IMR-90 (cell line): Measurements from ENCODE around the gene PGPEP1. TPM values are rescaled to one million over a fixed set of nuclear protein-coding genes. Genes with fewer than 3 reads are reported as not detected.

ENCODE experiments used
- ATAC-seq: fragments of 200-7000 bp; cut with Tn5 transposase; 2 replicates; pipeline ENCODE4 v1.9.1; 2020; ENCODE audit warnings: low read depth, mild to moderate bottlenecking, moderate library complexity
- BruUV-seq: library from RNA; stranded (reverse); fragments of 400-500 nt; replicated peaks from 2 replicates; lab custom pipeline; 2021; lab: Mats Ljungman, UMichigan
- CTCF ChIA-PET: fragments of 300-600 bp; formaldehyde crosslinking; extraction: SDS; loops from one replicate; lab custom pipeline; 2021; ENCODE audit warnings: antibody characterized with exemption; lab: Yijun Ruan, JAX
- POLR2A ChIA-PET: fragments of 300-600 bp; sonication (Branson Sonifier 250); formaldehyde crosslinking; loops from one replicate; lab custom pipeline; 2022; ENCODE audit warnings: antibody characterized with exemption; ENCODE audit not compliant: unreplicated experiment; lab: Charles Lee
- DNase-seq: peaks from one replicate; pipeline ENCODE4 v3.0.0; 2013
- H2AFZ ChIP-seq: replicated peaks from 2 replicates; pipeline ENCODE3; 2013; ENCODE audit warnings: low read length, mild to moderate bottlenecking; ENCODE audit not compliant: poor library complexity
- H2AK5ac ChIP-seq: 2 replicates; pipeline ENCODE4 v1.6.1; 2013; ENCODE audit warnings: low read depth, low read length, inconsistent platforms
- H2AK9ac ChIP-seq: replicated peaks from 2 replicates; pipeline ENCODE3; 2013; ENCODE audit warnings: mild to moderate bottlenecking, low read depth, low read length, moderate library complexity; ENCODE audit not compliant: poor library complexity
- H2BK120ac ChIP-seq: 2 replicates; pipeline ENCODE4 v1.6.1; 2013; ENCODE audit warnings: low read depth, low read length, inconsistent platforms
- H2BK15ac ChIP-seq: 3 replicates; pipeline ENCODE4 v1.6.1; 2013; ENCODE audit warnings: low read depth, low read length, inconsistent platforms
- H2BK20ac ChIP-seq: 2 replicates; pipeline ENCODE4 v1.6.1; 2013; ENCODE audit warnings: low read depth, mild to moderate bottlenecking, inconsistent platforms, low read length, moderate library complexity
- H2BK5ac ChIP-seq: 2 replicates; pipeline ENCODE4 v1.6.1; 2013; ENCODE audit warnings: mild to moderate bottlenecking, low read depth, low read length, inconsistent platforms; ENCODE audit not compliant: poor library complexity, severe bottlenecking
- H3K14ac ChIP-seq: replicated peaks from 2 replicates; pipeline ENCODE4 v1.6.1; 2013; ENCODE audit warnings: low read depth, low read length, inconsistent platforms
- H3K18ac ChIP-seq: 2 replicates; pipeline ENCODE4 v1.6.1; 2013; ENCODE audit warnings: low read depth, low read length, control low read depth
- H3K23ac ChIP-seq: 2 replicates; pipeline ENCODE4 v1.6.1; 2013; ENCODE audit warnings: low read depth, low read length, inconsistent platforms
- H3K27ac ChIP-seq: 2 replicates; pipeline ENCODE4 v1.5.1; 2013; ENCODE audit warnings: mild to moderate bottlenecking, control low read depth, low read length; ENCODE audit not compliant: insufficient read depth
- H3K27me3 ChIP-seq: 2 replicates; pipeline ENCODE4 v1.6.1; 2013; ENCODE audit warnings: low read length; ENCODE audit not compliant: control insufficient read depth, insufficient read depth
- H3K36me3 ChIP-seq: 2 replicates; pipeline ENCODE4 v1.6.1; 2013; ENCODE audit warnings: low read length, mixed read lengths; ENCODE audit not compliant: control insufficient read depth, insufficient read depth
- H3K4ac ChIP-seq: 2 replicates; pipeline ENCODE4 v1.6.1; 2013; ENCODE audit warnings: low read depth, low read length, inconsistent platforms
- H3K4me1 ChIP-seq: 2 replicates; pipeline ENCODE4 v1.6.1; 2013; ENCODE audit warnings: low read length, mixed read lengths; ENCODE audit not compliant: control insufficient read depth, insufficient read depth
- H3K4me2 ChIP-seq: 2 replicates; pipeline ENCODE4 v1.6.1; 2013; ENCODE audit warnings: low read depth, mild to moderate bottlenecking, control low read depth, low read length, moderate library complexity
- H3K4me3 ChIP-seq: 2 replicates; pipeline ENCODE4 v1.5.1; 2013; ENCODE audit warnings: low read depth, mild to moderate bottlenecking, control low read depth, low read length, moderate library complexity; ENCODE audit not compliant: insufficient read depth
- H3K56ac ChIP-seq: 2 replicates; pipeline ENCODE4 v1.6.1; 2013; ENCODE audit warnings: low read length, inconsistent platforms; ENCODE audit not compliant: insufficient read depth; ENCODE audit errors: extremely low read depth
- H3K79me1 ChIP-seq, 2 experiments: 2 replicates each; pipeline ENCODE4 v1.6.1; 2013; ENCODE audit warnings: low read length in 2 of 2, inconsistent platforms in 1 of 2, low read depth in 1 of 2
- H3K9ac ChIP-seq: 2 replicates; pipeline ENCODE4 v1.6.1; 2013; ENCODE audit warnings: low read depth, low read length, control low read depth
- H3K9me1 ChIP-seq: 2 replicates; pipeline ENCODE4 v1.6.1; 2013; ENCODE audit warnings: low read length, inconsistent platforms; ENCODE audit not compliant: insufficient read depth
- H3K9me3 ChIP-seq: 2 replicates; pipeline ENCODE4 v1.6.1; 2013; ENCODE audit warnings: low read length; ENCODE audit not compliant: control insufficient read depth, insufficient read depth
- H4K20me1 ChIP-seq: 2 replicates; pipeline ENCODE4 v1.6.1; 2013; ENCODE audit warnings: low read length, inconsistent platforms; ENCODE audit not compliant: insufficient read depth
- H4K5ac ChIP-seq: 2 replicates; pipeline ENCODE4 v1.6.1; 2013; ENCODE audit warnings: mild to moderate bottlenecking, low read depth, low read length, control low read depth
- H4K8ac ChIP-seq, 2 experiments: 2 replicates each; pipeline ENCODE4 v1.6.1; 2013; ENCODE audit warnings: low read depth in 2 of 2, low read length in 2 of 2, control low read depth in 1 of 2, inconsistent platforms in 1 of 2
- H4K91ac ChIP-seq: 2 replicates; pipeline ENCODE4 v1.6.1; 2013; ENCODE audit warnings: low read depth, low read length, inconsistent platforms; ENCODE audit not compliant: insufficient read depth
- BHLHE40 ChIP-seq: fragments of 150-350 bp; IDR thresholded peaks from 2 replicates; pipeline ENCODE4 v1.6.1; 2016; ENCODE audit warnings: mild to moderate bottlenecking, low read depth, low read length
- CEBPB ChIP-seq: IDR thresholded peaks from 2 replicates; pipeline ENCODE4 v1.6.1; 2012; ENCODE audit warnings: low read depth, low read length, improper control_type of control experiment
- CHD1 ChIP-seq: IDR thresholded peaks from 2 replicates; pipeline ENCODE4 v1.6.1; 2012; ENCODE audit warnings: low read depth, low read length, improper control_type of control experiment
- FOS ChIP-seq: fragments of 150-350 bp; IDR thresholded peaks from 2 replicates; pipeline ENCODE4 v1.6.1; 2016; ENCODE audit warnings: low read depth, low read length
- MAFK ChIP-seq: IDR thresholded peaks from 2 replicates; pipeline ENCODE4 v1.6.1; 2012; ENCODE audit warnings: low read depth, low read length, improper control_type of control experiment
- MAZ ChIP-seq: IDR thresholded peaks from 2 replicates; pipeline ENCODE4 v1.6.1; 2012; ENCODE audit warnings: low read depth, mild to moderate bottlenecking, low read length, improper control_type of control experiment, moderate library complexity, borderline replicate concordance
- MXI1 ChIP-seq: IDR thresholded peaks from 2 replicates; pipeline ENCODE4 v1.6.1; 2012; ENCODE audit warnings: low read depth, mild to moderate bottlenecking, low read length, moderate library complexity, borderline replicate concordance
- NFE2L2 ChIP-seq: fragments of 150-350 bp; IDR thresholded peaks from 2 replicates; pipeline ENCODE4 v1.6.1; 2016; ENCODE audit warnings: low read depth, mild to moderate bottlenecking, low read length
- POLR2A ChIP-seq: IDR thresholded peaks from 2 replicates; pipeline ENCODE4 v1.6.1; 2012; ENCODE audit warnings: mild to moderate bottlenecking, low read depth, low read length
- RAD21 ChIP-seq: IDR thresholded peaks from 2 replicates; pipeline ENCODE4 v1.6.1; 2012; ENCODE audit warnings: low read length, improper control_type of control experiment
- RCOR1 ChIP-seq: IDR thresholded peaks from 2 replicates; pipeline ENCODE4 v1.6.1; 2012; ENCODE audit warnings: mild to moderate bottlenecking, low read length, improper control_type of control experiment; ENCODE audit not compliant: insufficient replicate concordance
- RFX5 ChIP-seq: IDR thresholded peaks from 2 replicates; pipeline ENCODE4 v1.8.0; 2012; ENCODE audit warnings: low read depth, mild to moderate bottlenecking, low read length, moderate library complexity
- SMC3 ChIP-seq: fragments of 150-350 bp; IDR thresholded peaks from 2 replicates; pipeline ENCODE4 v1.6.1; 2016; ENCODE audit warnings: low read depth, mild to moderate bottlenecking, antibody characterized with exemption, low read length, moderate library complexity
- WGBS, 2 experiments: methylation state at CpG; one replicate each; pipeline versions ENCODE4 v1.1.5 to v1.1.7; 2013; ENCODE audit warnings: missing lambda C conversion rate in 2 of 2; ENCODE audit not compliant: insufficient read length in 1 of 2; ENCODE audit errors: extremely low coverage in 2 of 2; 5-methylcytosine and 5-hydroxymethylcytosine counted together
- dilution Hi-C: fragments of 300-500 bp; cut with HindIII; formaldehyde crosslinking; loops from one replicate; pipeline ENCODE4 v1.14.3; 2018; ENCODE audit warnings: low sequenced_read_pairs; ENCODE audit not compliant: unreplicated experiment
- in situ Hi-C: fragments of 300-500 bp; cut with MboI; formaldehyde crosslinking; loops from 3 replicates; pipeline ENCODE4 v1.14.3; 2019; ENCODE audit warnings: low sequenced_read_pairs, inconsistent platforms, mixed read lengths
- intact Hi-C: fragments of 100-400 bp; cut with micrococcal nuclease; formaldehyde crosslinking; loops from 2 replicates; pipeline ENCODE4 v1.10.0; 2022
- polyA plus RNA-seq, 3 experiments: library from polyadenylated mRNA; depleted of rRNA; stranded (reverse); fragments of >200 nt; gene quantifications; 2 replicates each; pipeline ENCODE4 v1.2.3, GENCODE V29; 2012; ENCODE audit warnings: low replicate concordance in 1 of 3
- total RNA-seq: library from RNA; depleted of rRNA; stranded (reverse); fragments of >200 nt; gene quantifications from 2 replicates; pipeline ENCODE4 v1.2.3, GENCODE V29; 2012
- TF ChIP-seq, protein P1 (sequence below): conservative IDR thresholded peaks from 2 replicates; pipeline ENCODE4 v1.5.1; 2012; ENCODE audit warnings: mild to moderate bottlenecking, low read depth, low read length, improper control_type of control experiment
- TF ChIP-seq, protein P2 (sequence below): fragments of 150-350 bp; IDR thresholded peaks from 2 replicates; pipeline ENCODE4 v1.6.1; 2016; ENCODE audit warnings: low read depth, mild to moderate bottlenecking, low read length, moderate library complexity, borderline replicate concordance
- TF ChIP-seq, protein P3 (sequence below): fragments of 150-350 bp; IDR thresholded peaks from 2 replicates; pipeline ENCODE4 v1.6.1; 2017; ENCODE audit warnings: mild to moderate bottlenecking, antibody characterized with exemption, low read length, low read depth

Gene PGPEP1
- total and polyA plus RNA-seq, 2 of the 4 experiments (the other 2 are of a cell fraction), result 11.8 to 14.3 TPM

DNA sequence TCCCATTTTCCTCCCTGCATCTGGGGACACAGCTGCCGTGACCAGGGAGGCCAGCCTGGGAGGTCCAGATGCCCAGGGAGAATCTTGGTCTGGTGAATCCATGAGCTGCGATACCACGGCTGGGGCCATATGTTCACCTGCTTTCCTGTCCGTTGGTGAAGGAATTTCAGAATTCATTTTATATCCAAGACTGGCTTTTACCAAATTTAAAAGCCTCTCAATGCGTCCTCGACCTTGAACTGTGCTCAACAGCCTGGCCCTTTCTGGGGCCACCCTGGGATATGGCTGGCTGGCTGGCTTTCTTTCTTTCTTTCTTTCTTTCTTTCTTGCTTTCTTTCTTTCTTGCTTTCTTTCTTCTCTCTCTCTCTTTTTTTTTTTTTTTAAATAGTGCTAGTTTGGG lies 23.4 kb downstream of the PGPEP1 start:
- peak overlapping the region; percentile 97 for H4K5ac ChIP-seq
- H4K91ac ChIP-seq, result peak overlapping the region; percentile 100
- H3K9me1 ChIP-seq, result peaks cover 9% of the 10 kb centered on the region
- H2AK5ac ChIP-seq, result peak overlapping the region; percentile 82
- H2BK120ac ChIP-seq, result peak overlapping the region; percentile 100
- peak overlapping the region; percentile 20; the same call in 1 of the 2 replicates for H3K9ac ChIP-seq
- intact Hi-C loops, result no loop called here
- H3K36me3 ChIP-seq, result peaks cover 19% of the 10 kb centered on the region
- H4K8ac ChIP-seq, result peak overlapping the region; percentile 97 to 100; a peak in 3 of 4 replicates
- no peak overlapping the region for H3K4me2 ChIP-seq
- peak overlapping the region; percentile 48 for H2AFZ ChIP-seq
- DNase-seq (no peak), ATAC-seq (no peak)
- H3K56ac ChIP-seq, result peak overlapping the region; percentile 1
- POLR2A ChIA-PET, result no interaction called here
- peak overlapping the region; percentile 63 for H3K18ac ChIP-seq
- no CpG with 5 or more reads among the region's 6 CpGs for WGBS, 2 experiments
- peak overlapping the region; percentile 100 for H3K4ac ChIP-seq
- no peaks in the 10 kb centered on the region for H3K9me3 ChIP-seq
- peaks cover 0 to 28% of the 10 kb centered on the region in 2 experiments; a peak in 2 of 4 replicates for H3K79me1 ChIP-seq
- H3K27me3 ChIP-seq, result no peaks in the 10 kb centered on the region
- CTCF ChIA-PET, result interaction anchor here (0.7 to 0.8 kb wide), 2 partner anchors 24 to 84 kb away, joined by 3 read pairs; no protein-coding TSS in a partner anchor
- TF ChIP-seq POLR2A, result no peak
- no peak for TF ChIP-seq CEBPB
- TF ChIP-seq, protein P1, sequence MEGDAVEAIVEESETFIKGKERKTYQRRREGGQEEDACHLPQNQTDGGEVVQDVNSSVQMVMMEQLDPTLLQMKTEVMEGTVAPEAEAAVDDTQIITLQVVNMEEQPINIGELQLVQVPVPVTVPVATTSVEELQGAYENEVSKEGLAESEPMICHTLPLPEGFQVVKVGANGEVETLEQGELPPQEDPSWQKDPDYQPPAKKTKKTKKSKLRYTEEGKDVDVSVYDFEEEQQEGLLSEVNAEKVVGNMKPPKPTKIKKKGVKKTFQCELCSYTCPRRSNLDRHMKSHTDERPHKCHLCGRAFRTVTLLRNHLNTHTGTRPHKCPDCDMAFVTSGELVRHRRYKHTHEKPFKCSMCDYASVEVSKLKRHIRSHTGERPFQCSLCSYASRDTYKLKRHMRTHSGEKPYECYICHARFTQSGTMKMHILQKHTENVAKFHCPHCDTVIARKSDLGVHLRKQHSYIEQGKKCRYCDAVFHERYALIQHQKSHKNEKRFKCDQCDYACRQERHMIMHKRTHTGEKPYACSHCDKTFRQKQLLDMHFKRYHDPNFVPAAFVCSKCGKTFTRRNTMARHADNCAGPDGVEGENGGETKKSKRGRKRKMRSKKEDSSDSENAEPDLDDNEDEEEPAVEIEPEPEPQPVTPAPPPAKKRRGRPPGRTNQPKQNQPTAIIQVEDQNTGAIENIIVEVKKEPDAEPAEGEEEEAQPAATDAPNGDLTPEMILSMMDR, result no peak
- no peak for TF ChIP-seq MAFK
- TF ChIP-seq BHLHE40, result no peak
- no peak for TF ChIP-seq CHD1
- no peak for TF ChIP-seq RCOR1
- TF ChIP-seq FOS, result no peak
- no peak for TF ChIP-seq RAD21
- TF ChIP-seq, protein P2, sequence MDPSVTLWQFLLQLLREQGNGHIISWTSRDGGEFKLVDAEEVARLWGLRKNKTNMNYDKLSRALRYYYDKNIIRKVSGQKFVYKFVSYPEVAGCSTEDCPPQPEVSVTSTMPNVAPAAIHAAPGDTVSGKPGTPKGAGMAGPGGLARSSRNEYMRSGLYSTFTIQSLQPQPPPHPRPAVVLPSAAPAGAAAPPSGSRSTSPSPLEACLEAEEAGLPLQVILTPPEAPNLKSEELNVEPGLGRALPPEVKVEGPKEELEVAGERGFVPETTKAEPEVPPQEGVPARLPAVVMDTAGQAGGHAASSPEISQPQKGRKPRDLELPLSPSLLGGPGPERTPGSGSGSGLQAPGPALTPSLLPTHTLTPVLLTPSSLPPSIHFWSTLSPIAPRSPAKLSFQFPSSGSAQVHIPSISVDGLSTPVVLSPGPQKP, result no peak
- TF ChIP-seq MAZ, result no peak
- no peak for TF ChIP-seq MXI1
- no peak for TF ChIP-seq RFX5
- TF ChIP-seq, protein P3, sequence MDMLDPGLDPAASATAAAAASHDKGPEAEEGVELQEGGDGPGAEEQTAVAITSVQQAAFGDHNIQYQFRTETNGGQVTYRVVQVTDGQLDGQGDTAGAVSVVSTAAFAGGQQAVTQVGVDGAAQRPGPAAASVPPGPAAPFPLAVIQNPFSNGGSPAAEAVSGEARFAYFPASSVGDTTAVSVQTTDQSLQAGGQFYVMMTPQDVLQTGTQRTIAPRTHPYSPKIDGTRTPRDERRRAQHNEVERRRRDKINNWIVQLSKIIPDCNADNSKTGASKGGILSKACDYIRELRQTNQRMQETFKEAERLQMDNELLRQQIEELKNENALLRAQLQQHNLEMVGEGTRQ, result no peak
- TF ChIP-seq SMC3, result no peak
- no peak for TF ChIP-seq NFE2L2
- H3K4me3 ChIP-seq, result no peak overlapping the region
- no TSS peak for BruUV-seq
- dilution Hi-C loops, result no loop called here
- in situ Hi-C loops, result no loop called here
- H3K27ac ChIP-seq, result peak overlapping the region; percentile 96
- peaks cover 10% of the 10 kb centered on the region for H3K4me1 ChIP-seq
- H2BK15ac ChIP-seq, result peak overlapping the region; percentile 91; the same call in 1 of the 3 replicates
- peak overlapping the region; percentile 98 for H2BK20ac ChIP-seq
- H3K23ac ChIP-seq, result peak overlapping the region; percentile 63; the same call in 1 of the 2 replicates
- peak overlapping the region; percentile 13 for H2AK9ac ChIP-seq
- H3K14ac ChIP-seq, result peak overlapping the region; percentile 48
- no peaks in the 10 kb centered on the region for H4K20me1 ChIP-seq
- peak overlapping the region; percentile 99 for H2BK5ac ChIP-seq
